HG03457 (cell line): Measurements from ENCODE around the gene CCAR1.
"Not testable (repeated sequence)": the region's sequence is repeated elsewhere in the genome, so short reads cannot be mapped to it uniquely, and the experiment has no call there.

Source experiments
- ATAC-seq: cut with Tn5 transposase; IDR thresholded peaks from one replicate; pipeline ENCODE4 v1.9.1; 2021; ENCODE audit warnings: moderate number of reproducible peaks; ENCODE audit not compliant: unreplicated experiment

The CCAR1 gene

GRCh38 chr10:68756246-68756645 lies 35.2 kb downstream of the CCAR1 start:
- ATAC-seq, result no peak

- ATAC-seq, result no peak
Measured at GRCh38 chr10:68756766-68757165, 35.7 kb downstream of the CCAR1 start.

- no peak for ATAC-seq
Measured at GRCh38 chr10:68759223-68759863, 38.3 kb downstream of the CCAR1 start.

GRCh38 chr10:68759967-68760366 lies 38.9 kb downstream of the CCAR1 start:
- ATAC-seq, result no peak

GRCh38 chr10:68767407-68767806 lies 46.4 kb downstream of the CCAR1 start:
- ATAC-seq, result not testable (repeated sequence)

- no peak for ATAC-seq
Measured at GRCh38 chr10:68781613-68782574, 60.9 kb downstream of the CCAR1 start.

GRCh38 chr10:68784476-68784875 lies 63.4 kb downstream of the CCAR1 start:
- ATAC-seq, result no peak

GRCh38 chr10:68787813-68788212 lies 66.8 kb downstream of the CCAR1 start:
- no peak for ATAC-seq

- no peak for ATAC-seq
Measured at GRCh38 chr10:68790476-68790875, 69.4 kb downstream of the CCAR1 start.

- no peak for ATAC-seq
Measured at GRCh38 chr10:68792115-68792514, 71.1 kb downstream of the CCAR1 start.

GRCh38 chr10:68795886-68796532 lies 75.0 kb downstream of the CCAR1 start:
- ATAC-seq, result no peak

GRCh38 chr10:68796605-68797004 lies 75.6 kb downstream of the CCAR1 start:
- ATAC-seq, result no peak

- no peak for ATAC-seq
Measured at GRCh38 chr10:68800211-68800610, 79.2 kb downstream of the CCAR1 start.

- ATAC-seq, result no peak
Measured at GRCh38 chr10:68804692-68805091, 83.7 kb downstream of the CCAR1 start.

- ATAC-seq, result not testable (repeated sequence)
Measured at GRCh38 chr10:68810830-68811229, 89.8 kb downstream of the CCAR1 start.

- no peak for ATAC-seq
Measured at GRCh38 chr10:68811314-68812009, 90.4 kb downstream of the CCAR1 start.

- no peak for ATAC-seq
Measured at GRCh38 chr10:68812420-68812819, 91.4 kb downstream of the CCAR1 start.

- ATAC-seq, result no peak
Measured at GRCh38 chr10:68813559-68813958, 92.5 kb downstream of the CCAR1 start.

GRCh38 chr10:68816796-68817412 lies 95.9 kb downstream of the CCAR1 start:
- no peak for ATAC-seq

GRCh38 chr10:68820359-68820758 lies 99.3 kb downstream of the CCAR1 start:
- ATAC-seq, result not testable (repeated sequence)

- not testable (repeated sequence) for ATAC-seq
Measured at GRCh38 chr10:68822626-68823025, 101.6 kb downstream of the CCAR1 start.
